ENCODE measurements around the gene OGA.

Gene OGA

GRCh38 chr10:101781984-101782810, 36.0 kb downstream of the OGA start:
- DNase-seq (ENCODE audit: low spot score), result no peak
- TF ChIP-seq, protein P1, sequence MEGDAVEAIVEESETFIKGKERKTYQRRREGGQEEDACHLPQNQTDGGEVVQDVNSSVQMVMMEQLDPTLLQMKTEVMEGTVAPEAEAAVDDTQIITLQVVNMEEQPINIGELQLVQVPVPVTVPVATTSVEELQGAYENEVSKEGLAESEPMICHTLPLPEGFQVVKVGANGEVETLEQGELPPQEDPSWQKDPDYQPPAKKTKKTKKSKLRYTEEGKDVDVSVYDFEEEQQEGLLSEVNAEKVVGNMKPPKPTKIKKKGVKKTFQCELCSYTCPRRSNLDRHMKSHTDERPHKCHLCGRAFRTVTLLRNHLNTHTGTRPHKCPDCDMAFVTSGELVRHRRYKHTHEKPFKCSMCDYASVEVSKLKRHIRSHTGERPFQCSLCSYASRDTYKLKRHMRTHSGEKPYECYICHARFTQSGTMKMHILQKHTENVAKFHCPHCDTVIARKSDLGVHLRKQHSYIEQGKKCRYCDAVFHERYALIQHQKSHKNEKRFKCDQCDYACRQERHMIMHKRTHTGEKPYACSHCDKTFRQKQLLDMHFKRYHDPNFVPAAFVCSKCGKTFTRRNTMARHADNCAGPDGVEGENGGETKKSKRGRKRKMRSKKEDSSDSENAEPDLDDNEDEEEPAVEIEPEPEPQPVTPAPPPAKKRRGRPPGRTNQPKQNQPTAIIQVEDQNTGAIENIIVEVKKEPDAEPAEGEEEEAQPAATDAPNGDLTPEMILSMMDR (IDR thresholded peaks at IDR 0.05; ENCODE audit: extremely low read depth, missing control alignments), result no peak

- TF ChIP-seq, protein P1 (IDR thresholded peaks at IDR 0.05; ENCODE audit: extremely low read depth, missing control alignments), result no peak
- DNase-seq (ENCODE audit: low spot score), result no peak
These were observed 36.6 kb downstream of the OGA start for GRCh38 chr10:101781655-101781983.

DNA sequence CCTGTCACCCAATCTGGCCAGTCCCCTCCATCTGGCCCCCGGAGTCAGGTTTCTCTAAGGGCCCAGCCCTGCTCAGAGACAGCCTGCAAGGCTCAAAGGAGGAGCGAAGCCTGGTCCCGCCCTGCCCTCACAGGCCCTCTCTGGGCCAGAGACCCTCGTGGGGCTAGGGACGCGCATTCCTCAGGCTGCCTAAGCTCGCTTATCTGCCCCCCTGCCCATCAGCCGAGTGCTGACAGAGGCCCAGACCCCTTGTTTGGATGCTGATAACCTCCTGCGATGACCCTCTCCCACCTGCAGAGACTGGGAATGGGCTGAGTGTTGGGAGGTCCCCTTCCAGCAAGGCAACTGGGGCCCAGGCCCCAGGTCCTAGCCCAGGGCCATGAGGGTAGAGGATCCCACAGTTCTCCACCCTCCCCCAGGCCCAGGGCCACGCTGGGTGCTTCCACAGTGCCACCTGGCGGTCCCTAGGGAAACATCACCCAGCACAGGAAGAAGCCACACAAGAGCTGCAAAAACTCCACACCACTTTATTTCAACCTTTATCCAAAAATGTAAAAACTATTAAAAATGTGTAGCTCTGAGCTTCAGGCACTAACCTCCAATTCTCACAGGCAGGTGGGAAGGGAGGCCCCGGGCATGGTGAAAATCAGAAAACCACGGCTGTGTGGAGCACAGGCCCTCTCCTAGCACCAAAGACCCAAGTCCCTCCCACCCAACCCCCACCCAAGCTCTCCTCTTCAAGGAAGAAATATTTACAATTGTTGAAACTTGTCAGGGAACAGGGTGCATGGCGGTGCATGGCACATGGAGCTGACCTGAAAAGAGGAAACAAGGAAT, 37.2 kb downstream of the OGA start:
- TF ChIP-seq, protein P1 (IDR thresholded peaks at IDR 0.05; ENCODE audit: extremely low read depth, missing control alignments), result peak; percentile 71
- DNase-seq (ENCODE audit: low spot score), result peak; percentile 87

GRCh38 chr10:101780187-101780817, 37.9 kb downstream of the OGA start:
- TF ChIP-seq, protein P1 (IDR thresholded peaks at IDR 0.05; ENCODE audit: extremely low read depth, missing control alignments), result no peak
- DNase-seq (ENCODE audit: low spot score), result no peak

DNA sequence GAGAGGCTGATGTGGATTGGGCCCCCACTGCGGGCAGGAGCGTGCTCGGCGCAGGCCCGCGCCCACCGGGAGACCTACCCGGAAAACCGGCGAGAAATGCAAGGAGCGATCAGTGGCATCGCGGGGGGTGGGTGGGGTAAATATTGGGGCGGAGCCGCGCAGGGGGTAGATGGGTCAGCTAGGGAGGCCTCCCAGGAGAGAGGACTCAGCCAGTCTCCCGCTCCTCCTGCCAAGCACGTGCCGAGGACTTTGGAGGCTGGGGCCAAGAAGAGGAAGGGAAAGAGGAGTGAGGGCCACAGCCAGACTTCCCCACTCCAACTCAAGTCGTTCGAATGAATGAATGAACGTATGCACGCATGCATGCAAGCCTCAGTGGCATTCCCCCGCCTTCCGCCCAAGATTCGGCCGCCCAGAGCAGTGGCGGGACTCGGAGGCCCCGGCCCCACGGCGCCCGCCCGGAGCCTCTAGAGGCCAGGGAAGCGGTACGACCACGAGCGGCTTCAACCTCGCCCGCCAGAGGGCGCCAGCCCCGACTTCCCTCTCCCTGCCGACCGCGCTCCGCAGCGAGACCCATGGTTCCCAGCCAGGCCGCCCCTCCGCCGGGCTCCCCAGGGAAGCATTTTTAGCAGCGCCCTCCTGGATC, 38.6 kb downstream of the OGA start:
- TF ChIP-seq, protein P1 (IDR thresholded peaks at IDR 0.05; ENCODE audit: extremely low read depth, missing control alignments), result peak; percentile 86
- peak; percentile 91 for DNase-seq (ENCODE audit: low spot score)

DNA sequence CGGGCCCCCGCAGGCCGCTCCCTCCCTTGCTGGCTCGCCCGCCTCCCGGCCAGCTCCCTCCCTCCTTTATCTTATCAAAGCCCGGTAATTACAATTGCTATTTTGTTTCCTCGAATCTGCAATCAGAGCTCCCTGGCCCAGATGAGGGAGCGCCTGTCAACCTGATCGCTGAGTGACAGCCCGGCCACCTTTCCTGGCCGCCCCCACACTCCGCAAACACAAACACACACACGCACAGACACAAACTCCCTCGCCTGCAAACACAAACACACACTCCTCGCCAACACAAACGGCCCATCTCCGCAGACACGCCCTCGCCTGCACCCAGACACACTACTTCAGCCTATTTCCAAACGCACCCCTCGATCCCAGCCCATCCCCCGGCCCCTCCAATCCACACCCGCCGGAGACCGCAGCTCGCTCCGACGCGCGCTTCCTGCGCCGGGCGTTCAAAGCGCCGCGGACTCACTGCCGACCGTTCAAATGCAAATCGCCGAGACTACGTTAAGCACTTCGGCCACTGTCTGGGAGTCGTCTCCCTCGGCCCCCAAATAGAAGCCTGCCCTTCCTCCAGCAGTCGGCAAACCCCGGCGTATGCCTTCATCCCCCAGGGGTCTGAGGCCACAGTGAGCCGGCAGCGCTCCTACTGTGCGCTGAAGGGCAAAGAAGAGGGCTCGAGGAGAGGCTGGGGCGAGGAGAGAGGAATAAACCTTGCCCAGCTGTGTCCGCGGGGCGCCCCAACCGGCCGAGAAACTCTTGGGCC, 39.3 kb downstream of the OGA start:
- peak; percentile 80 for DNase-seq (ENCODE audit: low spot score)

More for the DNA sequence above, 39.3 kb downstream of the OGA start:
- TF ChIP-seq, protein P1 (IDR thresholded peaks at IDR 0.05; ENCODE audit: extremely low read depth, missing control alignments), result no peak
